ENCODE measurements around the gene EBF3.

Gene EBF3

DNA sequence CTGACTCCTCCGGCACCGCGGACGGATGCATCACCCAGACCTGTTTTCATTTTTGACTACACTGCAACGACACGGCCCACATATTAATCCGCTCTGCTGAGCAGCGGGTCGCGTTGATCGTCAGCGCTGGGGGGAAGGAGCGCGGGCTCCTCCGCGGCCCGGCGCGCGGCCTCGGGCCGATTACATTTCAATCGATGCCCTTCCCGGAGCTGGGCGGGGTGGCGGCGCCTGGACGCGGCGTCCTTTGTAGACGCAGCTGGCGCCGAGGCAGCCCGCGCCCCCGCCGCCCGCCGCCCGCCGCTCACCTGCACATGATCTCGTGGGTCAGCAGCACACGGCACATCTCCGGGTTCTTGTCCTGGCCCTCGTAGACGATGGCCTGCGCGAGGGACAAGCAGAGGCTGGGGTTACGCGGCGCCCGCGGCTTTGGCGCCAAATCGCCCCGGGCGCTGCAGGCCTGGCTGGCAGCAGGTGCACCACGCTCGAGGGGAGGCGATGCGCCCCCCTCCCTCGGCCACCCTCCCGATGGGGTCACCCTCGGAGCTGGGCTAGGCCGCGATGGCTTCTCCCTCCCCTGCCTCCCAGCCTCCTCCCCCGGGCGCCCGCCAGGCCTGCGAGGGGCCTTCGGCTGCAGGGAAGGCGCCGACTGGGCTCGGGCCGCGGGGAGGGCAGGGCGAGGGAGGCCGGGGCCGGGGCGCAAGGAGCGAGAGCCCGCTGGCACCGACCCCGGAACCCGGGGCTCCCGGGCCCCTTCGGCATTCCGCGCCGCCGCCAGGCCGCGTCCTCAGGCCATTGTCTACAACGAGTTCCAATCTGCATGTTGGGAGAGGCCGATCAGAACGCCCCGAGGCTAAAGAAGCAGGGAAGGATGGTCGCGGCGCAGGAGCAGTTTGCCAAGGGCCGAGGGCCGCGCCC, 5.2 kb downstream of the EBF3 start:
- no peak for DNase-seq

GRCh38 chr10:129958148-129958628, 5.9 kb downstream of the EBF3 start:
- no peak for DNase-seq

GRCh38 chr10:129956876-129957673, 7.0 kb downstream of the EBF3 start:
- no peak for DNase-seq

- DNase-seq: no peak
Observed at GRCh38 chr10:129956286-129956670, 7.8 kb downstream of the EBF3 start.

- DNase-seq: no peak
Observed at GRCh38 chr10:129955601-129956285, 8.3 kb downstream of the EBF3 start.

GRCh38 chr10:129954492-129955315, 9.4 kb downstream of the EBF3 start:
- no peak for DNase-seq

GRCh38 chr10:129953119-129954051, 10.7 kb downstream of the EBF3 start:
- no peak for DNase-seq

DNA sequence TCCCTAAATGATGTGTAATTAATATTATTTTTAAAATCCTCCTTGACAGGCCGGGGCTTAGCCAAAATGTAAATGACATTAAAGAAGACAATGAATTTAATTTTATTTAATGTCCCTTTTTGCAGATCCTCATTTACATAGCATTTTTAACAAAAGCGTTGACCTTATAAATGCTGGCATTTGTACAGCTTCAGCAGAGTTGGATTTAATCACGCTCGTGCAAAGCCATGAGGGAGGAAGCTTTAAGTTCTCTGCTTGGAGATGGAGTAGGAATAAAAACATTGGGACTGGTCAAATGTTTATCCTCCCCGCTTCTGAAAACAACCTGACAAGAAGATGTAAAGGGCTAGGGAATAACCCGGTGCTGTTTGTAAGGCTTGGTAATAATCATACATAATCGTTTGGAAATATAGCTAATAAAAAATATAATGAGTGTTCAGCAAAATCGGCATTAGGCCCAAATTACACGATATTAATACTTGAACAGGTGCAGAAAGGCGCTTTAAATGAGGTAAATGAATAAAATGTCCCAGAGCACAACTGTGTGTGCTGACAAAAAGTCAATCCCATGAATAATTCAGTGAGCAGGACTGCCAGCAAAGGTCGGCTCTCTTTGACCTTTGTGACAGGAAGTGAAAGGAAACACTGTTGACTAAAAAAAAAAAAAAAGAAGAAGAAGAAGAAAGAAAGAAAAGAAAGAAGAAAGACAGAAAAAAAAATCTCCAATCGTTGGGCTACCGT, 11.5 kb downstream of the EBF3 start:
- no peak for DNase-seq

GRCh38 chr10:129951970-129952265, 12.2 kb downstream of the EBF3 start:
- no peak for DNase-seq

DNA sequence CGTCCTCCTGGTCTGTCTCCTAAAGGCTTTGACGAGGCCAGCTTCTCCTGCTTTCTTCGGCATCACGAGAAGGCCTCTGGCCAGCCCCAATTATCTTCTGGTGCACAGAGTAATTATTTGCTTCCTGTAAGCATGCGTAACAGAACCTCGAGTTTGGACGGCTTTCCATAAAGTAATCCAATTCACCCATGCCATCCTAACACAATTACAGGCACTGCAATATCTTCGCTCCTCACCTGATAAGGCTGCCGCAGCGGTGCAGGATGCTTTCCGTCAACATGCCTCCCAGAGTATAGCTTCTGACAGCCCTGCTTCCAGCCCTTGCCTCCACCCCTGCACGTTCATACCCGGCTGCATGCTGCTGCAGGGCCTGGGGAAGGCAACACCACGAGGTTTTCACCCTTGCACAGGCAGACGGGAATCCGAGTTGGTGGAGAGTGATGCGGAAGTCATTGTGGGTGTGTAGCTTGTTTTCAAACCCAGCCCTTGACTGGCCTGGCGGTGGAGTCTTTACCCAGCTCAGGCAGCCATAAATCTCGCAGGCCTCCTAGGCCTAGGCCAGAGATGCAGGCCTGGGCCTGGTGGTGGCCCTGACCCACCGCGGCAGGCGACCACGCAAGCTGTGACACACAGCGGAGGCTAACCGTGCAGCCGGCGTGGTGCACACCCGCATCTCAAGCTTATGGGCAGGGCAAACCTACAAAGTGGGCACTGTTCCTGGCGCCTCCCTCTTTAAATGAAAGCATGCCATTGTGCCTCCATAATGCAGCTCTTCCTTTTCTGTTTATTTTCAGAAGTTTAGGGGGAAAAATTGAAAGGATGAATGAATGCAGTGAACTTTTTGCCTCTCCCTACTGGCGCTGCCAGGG, 12.7 kb downstream of the EBF3 start:
- DNase-seq: no peak

DNA sequence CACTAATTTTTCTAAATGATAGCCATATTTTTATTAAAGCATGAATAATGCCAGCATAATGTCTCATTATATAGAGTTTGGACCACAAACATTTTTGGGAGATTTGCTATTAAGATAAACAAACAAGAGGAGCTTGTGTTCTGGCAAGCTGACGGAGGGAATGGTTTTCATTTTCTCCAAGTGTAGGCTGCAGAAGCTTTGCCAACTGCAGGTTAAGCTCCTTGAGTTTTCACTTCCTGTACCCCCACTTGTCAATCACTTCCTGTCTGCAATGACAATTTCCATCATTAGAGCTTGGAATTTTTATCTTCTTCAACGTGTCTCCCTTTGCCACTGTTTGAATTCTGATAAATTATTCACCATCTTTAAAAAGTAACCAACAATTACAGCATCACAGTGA, 13.4 kb downstream of the EBF3 start:
- DNase-seq: no peak

DNA sequence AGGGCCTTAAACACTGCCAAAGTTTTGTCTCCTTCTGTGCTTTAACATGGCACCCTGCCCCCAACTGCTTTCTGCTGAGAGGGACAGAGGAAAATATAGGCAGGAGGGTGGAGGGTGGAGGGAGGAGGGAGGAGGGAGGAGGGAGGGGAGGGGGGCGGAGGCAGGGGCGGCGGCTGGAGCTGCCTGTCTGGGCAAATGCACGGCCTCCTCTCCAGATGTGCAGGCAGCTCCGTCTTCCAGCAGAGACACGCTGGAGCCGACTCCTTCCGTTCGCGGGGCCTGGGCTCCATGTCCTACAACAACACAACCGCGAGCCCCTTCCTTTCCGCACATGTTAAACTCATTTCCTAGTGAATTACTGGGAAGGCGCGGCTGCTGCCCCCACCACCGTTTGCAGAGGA, 14.2 kb downstream of the EBF3 start:
- no peak for DNase-seq

DNA sequence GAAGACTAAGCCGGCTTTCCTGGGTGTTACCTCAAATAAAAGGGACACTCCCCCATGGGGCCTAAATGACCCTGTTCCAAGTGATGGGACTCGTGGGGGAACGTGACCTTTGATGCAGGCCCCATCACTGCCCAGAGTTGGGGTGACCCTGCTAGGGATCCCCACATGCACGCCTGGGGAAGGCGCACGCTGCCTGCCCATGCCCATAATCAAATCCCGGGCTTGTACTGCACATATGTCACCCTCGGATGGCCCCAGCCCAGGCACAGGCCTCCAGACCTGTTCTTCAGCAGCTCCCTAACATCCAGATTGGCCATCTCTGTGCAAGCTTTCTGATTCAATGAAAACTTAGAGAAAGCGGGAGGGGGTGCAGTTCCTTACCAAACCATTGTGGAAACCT, 14.7 kb downstream of the EBF3 start:
- no peak for DNase-seq

DNA sequence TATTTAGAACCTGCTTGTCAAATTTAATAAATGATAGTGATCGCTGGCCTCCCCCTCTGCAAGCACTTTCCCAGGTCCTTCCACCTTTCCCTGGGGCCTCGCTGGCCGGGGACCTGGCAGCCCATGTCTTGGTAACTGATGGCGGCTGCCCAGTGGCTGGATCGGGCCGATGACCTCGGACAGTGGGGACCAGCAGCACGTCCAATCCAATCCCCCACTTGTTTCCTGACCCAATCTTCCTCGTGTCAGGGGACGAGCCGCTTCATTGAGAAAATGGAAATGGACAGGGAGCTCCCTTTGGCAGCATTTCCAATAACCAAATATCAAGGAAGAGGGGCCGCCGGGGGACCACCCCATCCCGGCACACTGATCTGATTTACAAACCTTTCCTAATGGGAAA, 17.2 kb downstream of the EBF3 start:
- DNase-seq: no peak

- DNase-seq: no peak
Observed at GRCh38 chr10:129945941-129946760, 17.9 kb downstream of the EBF3 start.

DNA sequence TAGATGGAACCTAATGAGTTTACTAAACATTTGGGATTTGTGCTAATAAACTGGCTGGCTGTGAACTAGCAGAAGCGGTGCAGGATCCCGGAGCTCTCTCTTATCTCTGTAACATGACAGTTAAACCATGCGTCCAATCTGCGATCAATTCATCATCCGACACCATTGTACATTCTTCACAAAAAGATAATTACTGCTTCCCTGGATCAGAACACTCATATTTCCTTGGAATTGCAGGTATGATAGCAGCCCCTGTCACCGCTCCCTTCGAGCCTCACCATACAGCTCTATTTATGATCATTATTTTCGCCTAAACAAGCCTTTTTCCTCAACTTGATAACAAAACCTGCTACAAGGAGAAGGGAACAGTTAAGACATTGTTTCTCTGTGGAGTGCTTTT, 18.5 kb downstream of the EBF3 start:
- no peak for DNase-seq

DNA sequence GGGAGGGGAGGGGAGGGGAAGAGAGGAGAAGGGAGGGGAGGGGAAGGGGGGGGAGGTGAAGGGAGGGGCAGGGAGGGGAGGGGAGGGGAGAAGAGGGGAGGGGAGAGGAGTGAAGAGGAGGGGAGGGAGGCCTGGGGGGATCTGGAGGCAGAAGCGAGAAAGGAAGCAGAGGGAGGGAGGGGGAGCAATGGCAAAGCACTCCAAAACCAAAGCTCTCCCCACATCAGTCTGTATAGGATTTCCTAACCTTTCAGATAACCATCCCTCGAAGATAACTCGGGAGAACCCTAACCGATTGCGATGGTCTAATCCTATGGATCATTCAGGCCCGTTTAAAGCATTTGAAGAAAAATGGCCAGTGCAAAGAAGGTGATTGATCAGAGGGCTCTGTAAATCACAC, 19.0 kb downstream of the EBF3 start:
- DNase-seq: no peak

- no peak for DNase-seq
Observed at GRCh38 chr10:129944456-129944855, 19.6 kb downstream of the EBF3 start.

Data from hippocampal formation (tissue), 2 donors.